GM20000 (cell line): ENCODE results near the gene MOB2.

ENCODE experiments used
- DNase-seq: peaks from one replicate; pipeline ENCODE4 v3.0.0; 2012; ENCODE audit warnings: low spot score
- TF ChIP-seq, protein P1 (sequence below): IDR thresholded peaks from 2 replicates; pipeline ENCODE4 v1.5.1; 2012; ENCODE audit warnings: mild to moderate bottlenecking, control low read depth; ENCODE audit errors: extremely low read depth, missing control alignments

MOB2 gene

GRCh38 chr11:1501421-1502167, 15.0 kb upstream of the MOB2 start:
- DNase-seq: no peak
- TF ChIP-seq, protein P1, sequence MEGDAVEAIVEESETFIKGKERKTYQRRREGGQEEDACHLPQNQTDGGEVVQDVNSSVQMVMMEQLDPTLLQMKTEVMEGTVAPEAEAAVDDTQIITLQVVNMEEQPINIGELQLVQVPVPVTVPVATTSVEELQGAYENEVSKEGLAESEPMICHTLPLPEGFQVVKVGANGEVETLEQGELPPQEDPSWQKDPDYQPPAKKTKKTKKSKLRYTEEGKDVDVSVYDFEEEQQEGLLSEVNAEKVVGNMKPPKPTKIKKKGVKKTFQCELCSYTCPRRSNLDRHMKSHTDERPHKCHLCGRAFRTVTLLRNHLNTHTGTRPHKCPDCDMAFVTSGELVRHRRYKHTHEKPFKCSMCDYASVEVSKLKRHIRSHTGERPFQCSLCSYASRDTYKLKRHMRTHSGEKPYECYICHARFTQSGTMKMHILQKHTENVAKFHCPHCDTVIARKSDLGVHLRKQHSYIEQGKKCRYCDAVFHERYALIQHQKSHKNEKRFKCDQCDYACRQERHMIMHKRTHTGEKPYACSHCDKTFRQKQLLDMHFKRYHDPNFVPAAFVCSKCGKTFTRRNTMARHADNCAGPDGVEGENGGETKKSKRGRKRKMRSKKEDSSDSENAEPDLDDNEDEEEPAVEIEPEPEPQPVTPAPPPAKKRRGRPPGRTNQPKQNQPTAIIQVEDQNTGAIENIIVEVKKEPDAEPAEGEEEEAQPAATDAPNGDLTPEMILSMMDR: no peak

DNA sequence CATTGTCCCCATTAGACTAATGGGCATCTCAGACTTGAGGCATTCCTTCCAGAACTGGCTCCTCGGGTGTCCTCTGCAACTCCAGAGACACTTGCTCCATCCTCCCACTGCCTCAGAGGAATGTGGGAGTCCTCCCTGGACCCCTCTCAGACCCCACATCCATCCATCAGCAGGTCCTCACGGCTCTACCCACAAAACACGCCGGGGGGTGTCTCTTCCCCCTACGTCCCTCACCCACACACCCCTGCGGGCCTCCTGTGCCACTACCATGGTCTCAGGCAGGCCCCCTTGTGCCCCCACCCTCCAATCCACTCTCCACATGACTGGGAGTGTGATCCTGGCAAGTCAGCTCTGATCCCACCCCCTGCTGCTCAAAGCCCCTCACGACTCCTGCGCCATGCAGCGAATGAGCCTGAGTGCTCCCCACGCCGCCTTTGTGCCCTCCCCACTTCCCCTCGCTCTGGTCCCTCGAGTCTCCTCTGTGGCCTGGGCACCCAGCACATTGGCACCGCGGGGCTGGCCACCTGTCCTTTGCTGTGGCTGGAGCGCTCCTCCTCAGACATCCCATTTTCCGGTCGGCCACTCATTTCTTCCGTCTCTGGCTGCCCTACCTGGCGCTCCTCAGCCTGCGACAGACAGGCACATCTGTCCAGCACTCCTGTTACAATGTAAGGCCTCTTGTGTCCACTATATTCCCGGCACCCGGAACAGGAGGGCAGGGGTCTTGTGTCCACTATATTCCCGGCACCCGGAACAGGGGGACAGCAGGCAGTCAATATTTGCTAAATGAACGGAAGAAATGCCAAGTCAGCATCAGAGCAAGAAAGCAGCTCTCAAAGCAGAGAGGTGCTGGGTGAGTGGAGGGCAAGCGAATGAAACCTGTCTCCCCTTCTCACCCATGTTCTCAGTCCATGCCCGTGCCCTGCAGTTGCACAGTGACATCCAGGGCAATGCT, 14.2 kb upstream of the MOB2 start:
- TF ChIP-seq, protein P1: no peak
- no peak for DNase-seq

DNA sequence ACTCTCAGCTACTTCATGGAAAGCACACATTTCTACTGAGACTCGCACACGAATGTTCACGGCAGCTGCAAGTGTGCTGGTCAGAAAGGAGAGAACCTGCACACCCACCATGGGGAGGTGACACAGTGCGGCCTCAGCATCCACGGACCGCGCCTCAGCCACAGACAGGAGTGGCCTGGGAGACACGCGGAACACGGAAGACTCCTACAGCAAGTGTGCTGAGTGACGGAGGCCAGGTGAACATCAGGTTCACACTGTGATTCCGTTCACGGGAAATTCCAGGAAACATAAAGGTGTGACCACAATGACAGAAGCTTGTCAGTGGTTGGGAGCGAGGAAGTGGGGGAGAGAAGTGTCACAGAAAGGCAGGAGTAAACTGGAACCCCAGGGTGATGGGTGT, 13.3 kb upstream of the MOB2 start:
- no peak for DNase-seq
- TF ChIP-seq, protein P1: no peak

- no peak for DNase-seq
- TF ChIP-seq, protein P1: no peak
Measured at GRCh38 chr11:1499261-1499890, 12.8 kb upstream of the MOB2 start.

GRCh38 chr11:1498262-1498661, 11.7 kb upstream of the MOB2 start:
- no peak for DNase-seq
- TF ChIP-seq, protein P1: no peak

DNA sequence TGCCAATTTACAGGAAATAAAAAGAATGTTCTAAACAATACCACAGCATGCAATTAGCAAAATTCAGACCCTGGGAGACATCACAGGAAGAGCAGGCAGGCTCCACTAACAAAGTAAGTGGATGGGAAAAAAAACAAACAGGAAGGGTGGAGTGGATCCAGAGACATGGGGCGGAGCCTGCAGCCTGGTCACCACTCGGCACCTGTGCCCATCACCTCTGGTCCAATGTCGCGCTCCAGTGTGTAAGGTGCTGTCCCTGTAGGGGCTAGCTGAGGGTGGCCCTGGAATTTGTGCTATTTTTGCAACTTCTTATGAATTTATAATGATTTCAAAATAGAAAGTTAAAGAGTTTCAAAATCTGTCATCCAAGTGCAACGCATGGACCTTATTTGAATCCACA, 11.0 kb upstream of the MOB2 start:
- no peak for DNase-seq
- TF ChIP-seq, protein P1: no peak

GRCh38 chr11:1496761-1497095, 10.1 kb upstream of the MOB2 start:
- TF ChIP-seq, protein P1: no peak
- no peak for DNase-seq
